GM19193 (cell line): Measurements from ENCODE around the gene HBEGF.

Experiments used
- POLR2A ChIP-seq: IDR thresholded peaks from 4 replicates; pipeline ENCODE4 v1.6.1; 2011; ENCODE audit not compliant: insufficient read depth, insufficient read length; ENCODE audit errors: extremely low read depth

Gene HBEGF

GRCh38 chr5:140302786-140303639 lies 43.4 kb downstream of the HBEGF start, which contains the start of gene PFDN1:
Gene PFDN1 (minus strand): TSS chr5:140303101. CDS start chr5:140303073, 28 bp downstream.
- peak; percentile 78 for TF ChIP-seq POLR2A

- no peak for TF ChIP-seq POLR2A
Observed at GRCh38 chr5:140301136-140301535, 45.3 kb downstream of the HBEGF start.

- TF ChIP-seq POLR2A = no peak
Observed at GRCh38 chr5:140299056-140299455, 47.3 kb downstream of the HBEGF start.

GRCh38 chr5:140298183-140298601 lies 48.2 kb downstream of the HBEGF start:
- TF ChIP-seq POLR2A = no peak

GRCh38 chr5:140297283-140297682 lies 49.1 kb downstream of the HBEGF start:
- no peak for TF ChIP-seq POLR2A

- TF ChIP-seq POLR2A = no peak
Observed at GRCh38 chr5:140296289-140296688, 50.1 kb downstream of the HBEGF start.

DNA sequence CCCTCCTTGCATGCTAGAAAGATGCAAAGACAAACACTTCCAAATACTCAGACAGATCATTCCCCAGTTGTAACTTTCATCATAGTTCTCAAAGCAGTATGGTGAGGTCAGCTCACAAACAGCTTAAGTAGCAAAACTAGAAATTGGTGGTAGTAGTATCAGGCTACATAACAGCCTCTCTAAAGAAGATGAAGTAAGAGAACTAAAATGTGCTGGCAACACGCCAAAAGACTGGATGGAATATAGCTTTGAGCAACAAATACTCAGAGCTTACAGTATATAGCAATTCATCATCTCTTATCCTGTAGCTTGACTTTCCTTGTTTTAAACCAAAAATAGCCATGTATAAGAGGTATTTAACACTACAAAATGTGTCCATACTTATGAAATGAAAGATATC lies 51.0 kb downstream of the HBEGF start:
- TF ChIP-seq POLR2A = no peak

DNA sequence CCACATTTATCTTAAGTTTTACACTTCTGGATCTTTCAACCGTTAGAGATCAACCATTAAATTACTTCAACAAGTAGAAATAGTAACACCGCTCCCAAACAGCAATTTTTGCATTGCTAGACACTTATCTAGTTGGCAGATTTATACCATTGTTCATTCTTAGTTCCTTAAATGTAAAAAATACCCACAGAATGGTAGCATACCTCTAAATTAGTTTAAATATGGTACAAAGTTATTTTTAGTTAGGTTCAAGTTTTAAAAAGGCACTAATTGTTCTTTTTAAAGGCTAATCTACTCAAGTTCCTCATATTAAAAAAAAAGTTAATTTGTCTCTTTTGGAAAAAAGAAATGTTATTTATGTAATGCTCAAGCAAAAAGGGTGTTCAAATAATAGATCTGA lies 51.6 kb downstream of the HBEGF start:
- TF ChIP-seq POLR2A = no peak

GRCh38 chr5:140293849-140294100 lies 52.6 kb downstream of the HBEGF start:
- TF ChIP-seq POLR2A = no peak

DNA sequence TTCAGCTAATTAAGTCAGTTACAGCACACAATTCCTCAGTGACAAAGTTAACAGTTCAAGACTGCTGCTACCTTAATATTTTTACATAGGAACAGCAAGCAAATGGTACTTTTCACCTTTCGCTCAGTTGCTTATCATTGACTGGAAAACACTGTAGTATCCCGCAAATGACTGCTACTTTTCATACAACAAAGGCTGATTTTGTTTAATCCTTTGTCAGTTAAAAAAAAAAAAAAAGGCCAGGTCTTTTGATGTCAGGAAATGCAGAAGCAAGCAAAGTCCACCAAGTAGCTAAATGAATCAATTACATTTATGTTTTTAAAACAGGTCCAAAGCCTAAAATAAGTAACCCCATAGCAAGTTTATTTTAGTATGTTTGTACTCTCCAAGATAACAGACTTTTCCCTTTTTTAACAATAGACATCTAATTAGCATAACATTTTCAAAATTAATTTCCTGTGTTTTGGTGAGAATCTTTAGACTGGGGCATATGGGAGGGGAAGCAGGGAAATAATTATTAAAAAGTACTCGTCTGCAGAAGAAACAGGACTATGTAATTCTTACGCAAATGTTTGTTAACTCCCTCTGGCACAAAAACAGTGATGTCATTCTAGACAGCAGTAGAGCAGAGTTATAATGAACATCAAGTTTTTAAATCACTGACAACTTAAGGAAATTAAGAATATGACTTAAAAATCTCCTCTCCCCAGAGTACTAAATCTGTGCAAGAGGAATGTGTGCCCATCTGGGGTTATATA lies 53.1 kb downstream of the HBEGF start:
- no peak for TF ChIP-seq POLR2A

DNA sequence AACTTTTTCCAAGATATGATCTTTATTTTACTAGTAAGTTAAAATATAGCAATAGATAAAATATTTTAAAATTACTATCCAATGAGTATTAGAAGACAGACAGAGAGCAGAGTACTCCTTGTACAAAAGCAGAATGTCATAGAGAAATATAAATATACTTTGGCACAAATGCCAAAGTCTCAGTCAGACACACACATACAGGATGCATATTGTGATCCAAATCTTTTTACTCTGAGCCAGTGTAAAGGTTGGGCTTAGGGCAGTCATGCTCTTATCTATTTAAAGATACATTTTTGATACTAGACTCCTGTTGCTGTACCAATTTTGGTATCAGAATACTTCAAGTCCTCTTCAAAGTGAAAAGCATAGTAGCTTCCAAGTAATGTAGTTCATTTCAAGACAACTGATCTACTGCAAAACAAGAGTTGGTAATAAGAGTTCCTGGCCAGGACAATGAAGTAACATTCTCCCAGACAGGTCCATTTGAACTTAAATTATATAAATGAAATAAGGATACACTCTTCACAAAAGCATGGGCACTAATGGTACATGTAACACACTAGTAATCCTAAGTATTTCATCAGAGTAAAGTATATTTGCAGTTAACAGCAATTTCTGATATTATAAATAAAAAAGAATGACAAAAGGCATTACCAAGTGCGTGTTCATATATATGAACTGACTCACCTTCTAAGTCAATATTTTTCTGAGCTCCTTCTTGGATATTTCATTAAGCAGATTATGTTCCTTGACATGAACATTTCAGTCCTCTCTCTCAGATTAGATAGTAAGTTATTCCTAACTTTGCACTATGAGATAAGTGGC lies 54.0 kb downstream of the HBEGF start:
- TF ChIP-seq POLR2A = no peak

GRCh38 chr5:140287801-140288521 lies 58.4 kb downstream of the HBEGF start:
- TF ChIP-seq POLR2A = no peak

DNA sequence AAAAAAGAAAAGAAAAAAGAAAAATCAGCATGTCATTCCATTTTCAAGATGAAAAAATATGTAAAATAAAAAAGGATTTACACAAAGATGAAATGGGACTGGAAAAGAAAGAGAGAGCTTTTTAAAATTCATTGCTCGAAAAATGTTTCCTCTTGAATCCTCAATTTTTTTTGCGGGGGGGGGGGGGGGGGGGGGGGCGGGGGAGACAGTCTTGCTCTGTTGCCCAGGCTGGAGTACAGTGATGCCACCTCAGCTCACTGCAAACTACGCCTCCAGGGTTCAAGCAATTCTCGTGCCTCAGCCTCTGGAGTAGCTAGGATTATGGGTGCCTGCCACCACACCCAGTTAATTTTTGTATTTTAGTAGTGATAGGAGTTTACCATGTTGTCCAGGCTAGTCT lies 60.0 kb downstream of the HBEGF start:
- no peak for TF ChIP-seq POLR2A

- TF ChIP-seq POLR2A = no peak
Observed at GRCh38 chr5:140284013-140284412, 62.4 kb downstream of the HBEGF start.
